HCT116 (cell line): Measurements from ENCODE around the gene TRNP1. TPM values are rescaled to one million over a fixed set of nuclear protein-coding genes. Genes with fewer than 3 reads are reported as not detected.
A peak's percentile ranks its signal among the peaks of the same experiment; 100 is the strongest.

Experiments
- ATAC-seq: fragments of 200-7000 bp; cut with Tn5 transposase; 2 replicates; pipeline ENCODE4 v1.9.1; 2020; ENCODE audit warnings: mild to moderate bottlenecking, moderate library complexity
- BruUV-seq: library from RNA; stranded (reverse); fragments of 400-500 nt; replicated peaks from 2 replicates; lab custom pipeline; 2021; lab: Mats Ljungman, UMichigan
- CTCF ChIA-PET: fragments of 300-600 bp; sonication (Branson Sonifier 250); formaldehyde crosslinking; loops from one replicate; lab custom pipeline; 2021; ENCODE audit warnings: antibody characterized with exemption; lab: Charles Lee
- POLR2A ChIA-PET: fragments of 300-600, 350-600 bp; sonication (Branson Sonifier 250); formaldehyde crosslinking; loops from one replicate; lab custom pipeline; 2021; ENCODE audit warnings: antibody characterized with exemption; lab: Charles Lee
- RAD21 ChIA-PET, 2 experiments: fragments of 300-600 bp; sonication (Branson Sonifier 250); formaldehyde crosslinking; loops; one replicate each; lab custom pipeline; 2023; ENCODE audit warnings: low total read pairs in 2 of 2; ENCODE audit not compliant: uncharacterized antibody in 2 of 2, unreplicated experiment in 2 of 2, low non-redundant PET in 1 of 2; lab: Charles Lee
- DNase-seq: peaks from one replicate; pipeline ENCODE4 v3.0.0-alpha.2; 2010; ENCODE audit warnings: low read depth, low spot score
- H2AFZ ChIP-seq: fragments of 200-600 bp; shearing (Covaris generic), sonication (generic); 2 replicates; pipeline ENCODE4 v1.6.1; 2017; ENCODE audit warnings: low read depth, mixed run types, mixed read lengths, antibody characterized with exemption, low read length; ENCODE audit not compliant: poor library complexity, severe bottlenecking
- H3K27ac ChIP-seq: 2 replicates; pipeline ENCODE4 v1.5.1; 2012; ENCODE audit warnings: low read depth, low read length
- H3K27me3 ChIP-seq: fragments of 200-600 bp; sonication (generic); 2 replicates; pipeline ENCODE4 v1.6.1; 2016; ENCODE audit warnings: mixed run types, low read length, mixed read lengths; ENCODE audit not compliant: insufficient read depth
- H3K36me3 ChIP-seq, 2 experiments: fragments of 200-500 bp in 1 of 2; fragments of 200-600 bp in 1 of 2; sonication (Bioruptor generic) in 1 of 2; sonication (generic) in 1 of 2; 2 replicates each; pipeline versions ENCODE4 v1.5.1 to v1.6.1; 2014 to 2016; ENCODE audit warnings: low read length in 2 of 2, inconsistent platforms in 1 of 2, mixed read lengths in 1 of 2, mixed run types in 1 of 2; ENCODE audit not compliant: insufficient read depth in 2 of 2, control insufficient read depth in 1 of 2
- H3K4me1 ChIP-seq, 2 experiments: fragments of 200-600 bp in 1 of 2; sonication (generic) in 1 of 2; 2 replicates each; pipeline versions ENCODE4 v1.5.1 to v1.6.1; 2012 to 2017; ENCODE audit warnings: low read length in 2 of 2, inconsistent platforms in 1 of 2, mild to moderate bottlenecking in 1 of 2, mixed read lengths in 1 of 2, mixed run types in 1 of 2, moderate library complexity in 1 of 2; ENCODE audit not compliant: insufficient read depth in 2 of 2, control insufficient read depth in 1 of 2
- H3K4me2 ChIP-seq: fragments of 200-600 bp; sonication (generic); 2 replicates; pipeline ENCODE4 v1.6.1; 2017; ENCODE audit warnings: mixed run types, low read length, mixed read lengths
- H3K4me3 ChIP-seq, 2 experiments: fragments of 200-600 bp in 1 of 2; sonication (generic) in 1 of 2; replicated peaks in 1 of 2; 2 replicates each; pipeline ENCODE4 v1.5.1; 2011 to 2016; ENCODE audit warnings: low read length in 2 of 2, control low read depth in 1 of 2, low read depth in 1 of 2, mild to moderate bottlenecking in 1 of 2, mixed read lengths in 1 of 2, mixed run types in 1 of 2
- H3K79me2 ChIP-seq: fragments of 200-600 bp; sonication (generic); 2 replicates; pipeline ENCODE4 v1.6.1; 2017; ENCODE audit warnings: mild to moderate bottlenecking, mixed run types, low read length, moderate library complexity, mixed read lengths; ENCODE audit not compliant: insufficient read depth
- H3K9ac ChIP-seq: fragments of 200-600 bp; sonication (generic); 2 replicates; pipeline ENCODE4 v1.6.1; 2016; ENCODE audit warnings: low read length, mixed read lengths
- H3K9me2 ChIP-seq: fragments of 200-600 bp; sonication (generic), shearing (Covaris generic); 2 replicates; pipeline ENCODE4 v1.6.1; 2017; ENCODE audit warnings: mixed run types, mild to moderate bottlenecking, moderate library complexity; ENCODE audit not compliant: insufficient read depth
- H3K9me3 ChIP-seq, 2 experiments: fragments of 200-500 bp in 1 of 2; fragments of 200-600 bp in 1 of 2; sonication (Bioruptor generic) in 1 of 2; sonication (generic) in 1 of 2; 2 replicates each; pipeline ENCODE4 v1.6.1; 2014 to 2017; ENCODE audit warnings: low read length in 2 of 2, mixed read lengths in 2 of 2, inconsistent platforms in 1 of 2, low read depth in 1 of 2, mild to moderate bottlenecking in 1 of 2, mixed run types in 1 of 2, moderate library complexity in 1 of 2; ENCODE audit not compliant: control insufficient read depth in 1 of 2, insufficient read depth in 1 of 2
- H4K20me1 ChIP-seq: fragments of 200-600 bp; sonication (generic), shearing (Covaris generic); 2 replicates; pipeline ENCODE4 v1.6.1; 2017; ENCODE audit warnings: mixed run types, mild to moderate bottlenecking, moderate library complexity; ENCODE audit not compliant: insufficient read depth
- CTCF ChIP-seq, 3 experiments: fragments of 200-600 bp in 1 of 3; sonication (generic) in 1 of 3; IDR thresholded peaks in 2 of 3; conservative IDR thresholded peaks in 1 of 3; 2 replicates each; pipeline ENCODE4 v1.5.1; 2012 to 2017; ENCODE audit warnings: low read depth in 2 of 3, low read length in 2 of 3, antibody characterized with exemption in 1 of 3, borderline replicate concordance in 1 of 3, control low read depth in 1 of 3, mild to moderate bottlenecking in 1 of 3, mixed read lengths in 1 of 3, mixed run types in 1 of 3, moderate library complexity in 1 of 3; ENCODE audit not compliant: insufficient read depth in 1 of 3
- JUND ChIP-seq: IDR thresholded peaks from 2 replicates; pipeline ENCODE4 v1.6.1; 2012
- POLR2AphosphoS5 ChIP-seq: IDR thresholded peaks from 2 replicates; pipeline ENCODE4 v1.6.1; 2011; ENCODE audit warnings: mild to moderate bottlenecking, low read depth, low read length, moderate library complexity
- RAD21 ChIP-seq: IDR thresholded peaks from 2 replicates; pipeline ENCODE4 v1.6.1; 2012; ENCODE audit warnings: low read depth, mild to moderate bottlenecking
- TCF7L2 ChIP-seq: IDR thresholded peaks from 2 replicates; pipeline ENCODE4 v1.7.0; 2011; ENCODE audit warnings: borderline replicate concordance, inconsistent platforms; ENCODE audit not compliant: insufficient read depth, insufficient read length; ENCODE audit errors: extremely low read depth
- intact Hi-C: fragments of 100-400 bp; cut with micrococcal nuclease; formaldehyde crosslinking; loops from 2 replicates; pipeline ENCODE4 v1.10.0; 2022
- total RNA-seq: library from RNA; stranded (reverse); gene quantifications from one replicate; pipeline ENCODE4 v1.2.1, GENCODE V29; 2021; ENCODE audit not compliant: unreplicated experiment

TRNP1 gene
- total RNA-seq, 1 experiment from 2014 or later, result 76.9 TPM

- Histone ChIP-seq H2AFZ (peak overlapping the region; percentile 81), H3K4me3 (peak overlapping the region; percentile 37 to 39), H3K79me2 (no peaks in the 10 kb centered on the region), H3K27ac (no peak overlapping the region), H3K27me3 (no peaks in the 10 kb centered on the region), H3K36me3 (no peaks in the 10 kb centered on the region), H3K9me2 (no peaks in the 10 kb centered on the region)
- peak; percentile 88 for ATAC-seq
- DNase-seq, result peak; percentile 64
- no TSS peak for BruUV-seq
- CTCF ChIA-PET, result interaction anchor here (0.8 to 6.6 kb wide), 23 partner anchors 9 to 618 kb away, joined by 3 to 219 read pairs (median 6); partner anchors contain the start of gene MAP3K6
- intact Hi-C loops, result loop anchor here (1.0 to 10.0 kb wide), 6 partner anchors 47 to 560 kb away; partner anchors contain the start of genes AHDC1 and GPR3
- TF ChIP-seq CTCF (IDR thresholded peaks at IDR 0.05 in 2 of 3, conservative IDR thresholded peaks at IDR 0.05 in 1 of 3; ENCODE audit: borderline replicate concordance in 1 of 3, insufficient read depth in 1 of 3, low read depth in 2 of 3, low read length in 2 of 3) (peak; percentile 95 to 98 (median 97)), JUND (no peak), POLR2AphosphoS5 (no peak), TCF7L2 (no peak), RAD21 (peak; percentile 99)
- TF ChIP-seq, all 23 proteins: peak for 2
- RAD21 ChIA-PET, result interaction anchor here (0.6 to 2.2 kb wide), 5 partner anchors 35 to 77 kb away, joined by 3 to 18 read pairs (median 5); no protein-coding TSS in a partner anchor
- peaks cover 9 to 19% of the 10 kb centered on the region in 2 experiments; a peak in 3 of 4 replicates for H3K4me1 ChIP-seq
- H3K9me3 ChIP-seq, result no peaks in the 10 kb centered on the region
- H3K4me2 ChIP-seq, result peak overlapping the region; percentile 73
- POLR2A ChIA-PET, result interaction anchor here (1.0 kb wide), 1 partner anchor 52 kb away, joined by 5 read pairs; no protein-coding TSS in a partner anchor
- no peaks in the 10 kb centered on the region for H4K20me1 ChIP-seq
- peak overlapping the region; percentile 29 for H3K9ac ChIP-seq
These were observed 51.2 kb downstream of the TRNP1 start for GRCh38 chr1:27044613-27045151.
